ENCODE data around the gene FAM81B.

GRCh38 chr5:95410279-95410678 lies 19.1 kb downstream of the FAM81B start:
- TF ChIP-seq CTCF (conservative IDR thresholded peaks at IDR 0.05; ENCODE audit: low read length), result no peak
- no peak for TF ChIP-seq EZH2phosphoT487 (IDR thresholded peaks at IDR 0.05; ENCODE audit: borderline replicate concordance, low read depth, low read length)

All from OCI-LY7 (cell line).